Mucosa of descending colon (tissue), 3 donors: ENCODE results near the gene PSKH1. TPM values are rescaled to one million over a fixed set of nuclear protein-coding genes. Genes with fewer than 3 reads are reported as not detected.

Experiments
- ATAC-seq: fragments of 200-7000 bp; cut with Tn5 transposase; one replicate; pipeline ENCODE4 v1.9.1; 2020; ENCODE audit warnings: mild to moderate bottlenecking, moderate library complexity
- DNase-seq, 3 donors: peaks; one replicate each; pipeline ENCODE4 v3.0.0-alpha.2; 2020
- H3K36me3 ChIP-seq: fragments of 200-600 bp; one replicate; pipeline ENCODE4 v1.8.0; 2021; ENCODE audit warnings: low read depth, mild to moderate bottlenecking
- H3K4me1 ChIP-seq: fragments of 200-600 bp; one replicate; pipeline ENCODE4 v1.8.0; 2021; ENCODE audit warnings: low read depth, mild to moderate bottlenecking
- H3K4me3 ChIP-seq: fragments of 200-600 bp; one replicate; pipeline ENCODE4 v1.8.0; 2021; ENCODE audit warnings: mild to moderate bottlenecking
- H3K9me3 ChIP-seq: fragments of 200-600 bp; one replicate; pipeline ENCODE4 v1.8.0; 2021; ENCODE audit warnings: mild to moderate bottlenecking
- intact Hi-C, 2 donors: fragments of 100-400 bp; cut with DNase I in 1 of 2; cut with micrococcal nuclease in 1 of 2; formaldehyde crosslinking; loops; one replicate each; pipeline versions ENCODE4 v1.11.0 to v1.11.1; 2022; cut with DNase I, micrococcal nuclease
- total RNA-seq, 3 donors: library from RNA; stranded (reverse); fragmentation: NEBNext Ultra II Directional in 2 of 3; extraction: Animal tissue kit (Norgen Biotek cat#: 25700) in 2 of 3; gene quantifications; one replicate each; pipeline versions ENCODE4 v1.2.1 to v1.2.4, GENCODE V29; 2021 to 2023
- TF ChIP-seq, protein P1 (sequence below): fragments of 200-600 bp; IDR thresholded peaks from one replicate; pipeline ENCODE4 v1.8.0; 2022; ENCODE audit warnings: antibody characterized with exemption, mild to moderate bottlenecking
- donor health status: DM: no; HTN: no; CAD: no; lungs with moderate emphysema.
- donor health status: DM: no; HTN: no; CAD: no.
- donor health status: DM: no; HTN: yes; CAD: no.

PSKH1 gene
- total RNA-seq, 3 donors from 2014 or later: 33.8 to 43.3 (median 38.1) TPM

DNA sequence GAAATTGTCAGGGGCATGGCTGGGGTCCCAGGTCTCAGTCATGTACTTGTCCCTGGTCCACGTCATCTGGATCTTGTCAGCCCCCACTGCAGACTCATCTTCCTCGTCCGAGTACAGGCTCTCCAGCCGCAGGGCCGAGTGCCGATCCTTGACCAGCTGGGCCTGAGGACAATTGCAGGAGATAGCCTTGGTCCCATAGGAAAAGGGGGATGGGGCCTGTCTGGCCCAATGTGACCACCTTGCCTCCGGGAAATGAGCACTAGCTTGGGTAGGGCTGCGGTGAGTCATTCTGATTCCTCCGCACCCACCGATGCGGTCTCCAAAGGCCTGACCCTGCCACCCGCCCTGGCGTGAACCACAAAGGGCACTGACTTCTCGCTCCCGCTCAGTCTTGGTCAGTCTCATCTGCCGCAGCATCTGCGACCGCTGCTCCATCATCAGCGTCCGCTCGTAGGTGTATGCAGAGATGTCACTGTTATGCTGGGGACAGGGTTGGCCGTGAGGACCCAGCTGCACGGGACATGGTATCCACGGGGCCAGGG, 52.4 kb downstream of the PSKH1 start:
- H3K4me3 ChIP-seq: no peak overlapping the region

DNA sequence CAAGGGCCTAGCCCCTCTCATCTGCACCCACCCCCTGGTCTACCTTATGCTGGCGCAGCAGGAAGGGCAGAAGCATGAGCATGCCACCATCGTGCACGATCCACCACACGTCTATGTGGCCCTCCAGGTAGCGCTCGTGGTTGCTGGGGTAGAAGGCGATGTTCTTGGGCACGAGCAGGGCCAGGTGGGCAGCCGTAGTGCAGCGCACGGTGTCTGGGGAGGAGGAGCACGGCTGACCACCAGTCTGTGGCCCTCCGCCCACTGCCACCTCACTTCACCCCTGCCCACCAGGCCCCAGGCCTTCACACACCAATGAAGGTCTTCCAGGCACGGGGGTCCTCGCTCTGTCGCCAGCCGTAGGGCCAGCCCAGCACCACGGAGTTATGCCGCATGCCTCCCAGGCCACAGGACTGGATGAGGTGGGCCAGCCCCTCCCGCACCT, 53.1 kb downstream of the PSKH1 start:
- Histone ChIP-seq H3K36me3 (no peaks in the 10 kb centered on the region), H3K9me3 (no peaks in the 10 kb centered on the region), H3K4me1 (no peaks in the 10 kb centered on the region), H3K4me3 (no peak overlapping the region)
- TF ChIP-seq, protein P1, sequence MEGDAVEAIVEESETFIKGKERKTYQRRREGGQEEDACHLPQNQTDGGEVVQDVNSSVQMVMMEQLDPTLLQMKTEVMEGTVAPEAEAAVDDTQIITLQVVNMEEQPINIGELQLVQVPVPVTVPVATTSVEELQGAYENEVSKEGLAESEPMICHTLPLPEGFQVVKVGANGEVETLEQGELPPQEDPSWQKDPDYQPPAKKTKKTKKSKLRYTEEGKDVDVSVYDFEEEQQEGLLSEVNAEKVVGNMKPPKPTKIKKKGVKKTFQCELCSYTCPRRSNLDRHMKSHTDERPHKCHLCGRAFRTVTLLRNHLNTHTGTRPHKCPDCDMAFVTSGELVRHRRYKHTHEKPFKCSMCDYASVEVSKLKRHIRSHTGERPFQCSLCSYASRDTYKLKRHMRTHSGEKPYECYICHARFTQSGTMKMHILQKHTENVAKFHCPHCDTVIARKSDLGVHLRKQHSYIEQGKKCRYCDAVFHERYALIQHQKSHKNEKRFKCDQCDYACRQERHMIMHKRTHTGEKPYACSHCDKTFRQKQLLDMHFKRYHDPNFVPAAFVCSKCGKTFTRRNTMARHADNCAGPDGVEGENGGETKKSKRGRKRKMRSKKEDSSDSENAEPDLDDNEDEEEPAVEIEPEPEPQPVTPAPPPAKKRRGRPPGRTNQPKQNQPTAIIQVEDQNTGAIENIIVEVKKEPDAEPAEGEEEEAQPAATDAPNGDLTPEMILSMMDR: no peak
- ATAC-seq (no peak), DNase-seq (no peak)
- intact Hi-C loops: no loop called here

More for the DNA sequence above, 52.4 kb downstream of the PSKH1 start:
- H3K9me3 ChIP-seq: no peaks in the 10 kb centered on the region
- intact Hi-C loops: no loop called here
- H3K4me1 ChIP-seq: no peaks in the 10 kb centered on the region
- H3K36me3 ChIP-seq: no peaks in the 10 kb centered on the region
- ATAC-seq: no peak
- TF ChIP-seq, protein P1: no peak
- no peak for DNase-seq

DNA sequence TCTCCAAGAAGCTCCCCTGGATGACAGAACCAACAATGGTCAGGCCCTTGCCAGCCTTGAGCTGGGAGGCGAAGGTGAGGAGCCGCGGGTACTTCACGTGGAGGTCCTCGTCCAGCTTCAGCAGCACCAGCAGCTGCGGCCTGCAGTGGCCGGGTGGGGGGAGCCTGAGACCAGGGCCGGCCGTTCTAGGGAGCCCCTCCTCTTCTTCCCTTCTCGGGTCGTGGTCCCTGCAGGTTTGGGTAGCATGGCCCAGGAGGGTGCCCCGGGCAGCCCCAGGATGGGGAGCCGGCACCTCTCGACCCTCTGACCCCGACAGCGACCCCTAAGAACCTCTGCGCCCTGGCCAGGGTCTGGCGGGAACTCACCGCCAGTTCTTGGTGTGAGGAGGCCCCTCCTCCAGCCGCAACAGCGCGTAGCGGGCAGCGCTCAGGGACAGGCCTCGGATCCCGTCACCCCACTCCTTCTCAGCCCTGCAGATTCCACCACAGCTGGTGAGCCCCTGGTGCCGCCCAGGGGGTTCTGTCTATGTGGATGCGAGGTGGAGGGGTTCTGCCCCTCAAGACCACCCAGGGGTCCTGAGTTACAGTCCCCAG, 54.0 kb downstream of the PSKH1 start:
- H3K9me3 ChIP-seq: no peaks in the 10 kb centered on the region
- ATAC-seq: no peak
- DNase-seq: no peak
- intact Hi-C loops: no loop called here
- no peak overlapping the region for H3K4me3 ChIP-seq
- no peaks in the 10 kb centered on the region for H3K4me1 ChIP-seq
- no peaks in the 10 kb centered on the region for H3K36me3 ChIP-seq
- TF ChIP-seq, protein P1: no peak

DNA sequence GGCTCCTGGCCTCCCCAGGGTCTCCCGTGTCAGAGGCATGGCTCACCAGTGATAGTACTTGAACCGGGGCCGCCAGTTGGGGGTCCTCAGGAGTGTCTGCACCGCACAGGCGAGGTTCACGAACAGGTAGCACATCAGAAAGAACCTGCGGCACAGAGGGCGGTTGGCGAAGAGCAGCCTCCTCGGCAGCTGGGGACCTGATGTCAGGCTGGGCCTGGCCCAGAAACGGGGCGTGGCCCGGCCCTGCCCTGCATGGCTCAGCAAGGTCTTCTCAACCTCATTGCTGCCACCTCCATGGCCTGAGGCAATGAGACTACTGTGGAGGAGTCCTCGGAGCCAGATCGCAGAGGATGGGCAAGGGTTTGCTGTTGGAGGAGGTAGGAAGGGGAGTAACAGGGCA, 55.0 kb downstream of the PSKH1 start:
- intact Hi-C loops: no loop called here
- ATAC-seq: peak; percentile 67
- Histone ChIP-seq H3K4me3 (no peak overlapping the region), H3K36me3 (no peaks in the 10 kb centered on the region), H3K4me1 (no peaks in the 10 kb centered on the region), H3K9me3 (no peaks in the 10 kb centered on the region)
- peak in 1 of 3 donors; percentile 52 for DNase-seq
- TF ChIP-seq, protein P1: no peak

DNA sequence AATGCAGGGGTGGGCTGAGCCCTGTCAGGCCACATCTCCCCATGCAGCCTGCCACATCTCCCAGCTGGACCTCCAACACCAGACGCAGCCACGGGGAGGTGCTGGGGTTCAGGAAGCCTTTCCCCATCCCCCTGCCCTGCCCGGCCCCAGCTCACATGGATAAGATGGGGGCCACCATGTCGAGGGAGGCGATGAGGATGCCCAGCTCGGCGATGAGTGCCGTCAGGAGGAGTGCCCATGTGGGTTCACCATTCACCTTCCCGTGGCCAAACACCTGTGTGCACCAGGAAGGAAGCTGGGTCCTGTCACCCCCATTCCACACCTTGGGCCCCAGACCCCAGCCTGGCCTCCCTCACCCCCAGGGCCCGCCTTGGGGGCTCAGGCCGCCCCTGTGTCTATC, 56.6 kb downstream of the PSKH1 start:
- H3K9me3 ChIP-seq: no peaks in the 10 kb centered on the region
- ATAC-seq (no peak), DNase-seq (no peak)
- H3K4me3 ChIP-seq: no peak overlapping the region
- no peaks in the 10 kb centered on the region for H3K36me3 ChIP-seq
- TF ChIP-seq, protein P1: no peak
- H3K4me1 ChIP-seq: no peaks in the 10 kb centered on the region
- intact Hi-C loops: no loop called here
